IMR-90 (cell line): ENCODE measurements around the gene NANOGP8. TPM values are rescaled to one million over a fixed set of nuclear protein-coding genes. Genes with fewer than 3 reads are reported as not detected.

ENCODE experiments used
- ATAC-seq: fragments of 200-7000 bp; cut with Tn5 transposase; 2 replicates; pipeline ENCODE4 v1.9.1; 2020; ENCODE audit warnings: low read depth, mild to moderate bottlenecking, moderate library complexity
- BruUV-seq: library from RNA; stranded (reverse); fragments of 400-500 nt; replicated peaks from 2 replicates; lab custom pipeline; 2021; lab: Mats Ljungman, UMichigan
- CTCF ChIA-PET: fragments of 300-600 bp; formaldehyde crosslinking; extraction: SDS; loops from one replicate; lab custom pipeline; 2021; ENCODE audit warnings: antibody characterized with exemption; lab: Yijun Ruan, JAX
- POLR2A ChIA-PET: fragments of 300-600 bp; sonication (Branson Sonifier 250); formaldehyde crosslinking; loops from one replicate; lab custom pipeline; 2022; ENCODE audit warnings: antibody characterized with exemption; ENCODE audit not compliant: unreplicated experiment; lab: Charles Lee
- DNase-seq: peaks from one replicate; pipeline ENCODE4 v3.0.0; 2013
- H2AFZ ChIP-seq: replicated peaks from 2 replicates; pipeline ENCODE3; 2013; ENCODE audit warnings: low read length, mild to moderate bottlenecking; ENCODE audit not compliant: poor library complexity
- H2AK5ac ChIP-seq: 2 replicates; pipeline ENCODE4 v1.6.1; 2013; ENCODE audit warnings: low read depth, low read length, inconsistent platforms
- H2AK9ac ChIP-seq: replicated peaks from 2 replicates; pipeline ENCODE3; 2013; ENCODE audit warnings: mild to moderate bottlenecking, low read depth, low read length, moderate library complexity; ENCODE audit not compliant: poor library complexity
- H2BK120ac ChIP-seq: 2 replicates; pipeline ENCODE4 v1.6.1; 2013; ENCODE audit warnings: low read depth, low read length, inconsistent platforms
- H2BK15ac ChIP-seq: 3 replicates; pipeline ENCODE4 v1.6.1; 2013; ENCODE audit warnings: low read depth, low read length, inconsistent platforms
- H2BK20ac ChIP-seq: 2 replicates; pipeline ENCODE4 v1.6.1; 2013; ENCODE audit warnings: low read depth, mild to moderate bottlenecking, inconsistent platforms, low read length, moderate library complexity
- H2BK5ac ChIP-seq: 2 replicates; pipeline ENCODE4 v1.6.1; 2013; ENCODE audit warnings: mild to moderate bottlenecking, low read depth, low read length, inconsistent platforms; ENCODE audit not compliant: poor library complexity, severe bottlenecking
- H3K14ac ChIP-seq: replicated peaks from 2 replicates; pipeline ENCODE4 v1.6.1; 2013; ENCODE audit warnings: low read depth, low read length, inconsistent platforms
- H3K18ac ChIP-seq: 2 replicates; pipeline ENCODE4 v1.6.1; 2013; ENCODE audit warnings: low read depth, low read length, control low read depth
- H3K23ac ChIP-seq: 2 replicates; pipeline ENCODE4 v1.6.1; 2013; ENCODE audit warnings: low read depth, low read length, inconsistent platforms
- H3K27ac ChIP-seq: 2 replicates; pipeline ENCODE4 v1.5.1; 2013; ENCODE audit warnings: mild to moderate bottlenecking, control low read depth, low read length; ENCODE audit not compliant: insufficient read depth
- H3K27me3 ChIP-seq: 2 replicates; pipeline ENCODE4 v1.6.1; 2013; ENCODE audit warnings: low read length; ENCODE audit not compliant: control insufficient read depth, insufficient read depth
- H3K36me3 ChIP-seq: 2 replicates; pipeline ENCODE4 v1.6.1; 2013; ENCODE audit warnings: low read length, mixed read lengths; ENCODE audit not compliant: control insufficient read depth, insufficient read depth
- H3K4ac ChIP-seq: 2 replicates; pipeline ENCODE4 v1.6.1; 2013; ENCODE audit warnings: low read depth, low read length, inconsistent platforms
- H3K4me1 ChIP-seq: 2 replicates; pipeline ENCODE4 v1.6.1; 2013; ENCODE audit warnings: low read length, mixed read lengths; ENCODE audit not compliant: control insufficient read depth, insufficient read depth
- H3K4me2 ChIP-seq: 2 replicates; pipeline ENCODE4 v1.6.1; 2013; ENCODE audit warnings: low read depth, mild to moderate bottlenecking, control low read depth, low read length, moderate library complexity
- H3K4me3 ChIP-seq: 2 replicates; pipeline ENCODE4 v1.5.1; 2013; ENCODE audit warnings: low read depth, mild to moderate bottlenecking, control low read depth, low read length, moderate library complexity; ENCODE audit not compliant: insufficient read depth
- H3K56ac ChIP-seq: 2 replicates; pipeline ENCODE4 v1.6.1; 2013; ENCODE audit warnings: low read length, inconsistent platforms; ENCODE audit not compliant: insufficient read depth; ENCODE audit errors: extremely low read depth
- H3K79me1 ChIP-seq, 2 experiments: 2 replicates each; pipeline ENCODE4 v1.6.1; 2013; ENCODE audit warnings: low read length in 2 of 2, inconsistent platforms in 1 of 2, low read depth in 1 of 2
- H3K9ac ChIP-seq: 2 replicates; pipeline ENCODE4 v1.6.1; 2013; ENCODE audit warnings: low read depth, low read length, control low read depth
- H3K9me1 ChIP-seq: 2 replicates; pipeline ENCODE4 v1.6.1; 2013; ENCODE audit warnings: low read length, inconsistent platforms; ENCODE audit not compliant: insufficient read depth
- H3K9me3 ChIP-seq: 2 replicates; pipeline ENCODE4 v1.6.1; 2013; ENCODE audit warnings: low read length; ENCODE audit not compliant: control insufficient read depth, insufficient read depth
- H4K20me1 ChIP-seq: 2 replicates; pipeline ENCODE4 v1.6.1; 2013; ENCODE audit warnings: low read length, inconsistent platforms; ENCODE audit not compliant: insufficient read depth
- H4K5ac ChIP-seq: 2 replicates; pipeline ENCODE4 v1.6.1; 2013; ENCODE audit warnings: mild to moderate bottlenecking, low read depth, low read length, control low read depth
- H4K8ac ChIP-seq, 2 experiments: 2 replicates each; pipeline ENCODE4 v1.6.1; 2013; ENCODE audit warnings: low read depth in 2 of 2, low read length in 2 of 2, control low read depth in 1 of 2, inconsistent platforms in 1 of 2
- H4K91ac ChIP-seq: 2 replicates; pipeline ENCODE4 v1.6.1; 2013; ENCODE audit warnings: low read depth, low read length, inconsistent platforms; ENCODE audit not compliant: insufficient read depth
- BHLHE40 ChIP-seq: fragments of 150-350 bp; IDR thresholded peaks from 2 replicates; pipeline ENCODE4 v1.6.1; 2016; ENCODE audit warnings: mild to moderate bottlenecking, low read depth, low read length
- CEBPB ChIP-seq: IDR thresholded peaks from 2 replicates; pipeline ENCODE4 v1.6.1; 2012; ENCODE audit warnings: low read depth, low read length, improper control_type of control experiment
- CHD1 ChIP-seq: IDR thresholded peaks from 2 replicates; pipeline ENCODE4 v1.6.1; 2012; ENCODE audit warnings: low read depth, low read length, improper control_type of control experiment
- CTCF ChIP-seq: conservative IDR thresholded peaks from 2 replicates; pipeline ENCODE4 v1.5.1; 2012; ENCODE audit warnings: mild to moderate bottlenecking, low read depth, low read length, improper control_type of control experiment
- ELK1 ChIP-seq: fragments of 150-350 bp; IDR thresholded peaks from 2 replicates; pipeline ENCODE4 v1.6.1; 2016; ENCODE audit warnings: low read depth, mild to moderate bottlenecking, low read length, moderate library complexity, borderline replicate concordance
- MAZ ChIP-seq: IDR thresholded peaks from 2 replicates; pipeline ENCODE4 v1.6.1; 2012; ENCODE audit warnings: low read depth, mild to moderate bottlenecking, low read length, improper control_type of control experiment, moderate library complexity, borderline replicate concordance
- NFE2L2 ChIP-seq: fragments of 150-350 bp; IDR thresholded peaks from 2 replicates; pipeline ENCODE4 v1.6.1; 2016; ENCODE audit warnings: low read depth, mild to moderate bottlenecking, low read length
- POLR2A ChIP-seq: IDR thresholded peaks from 2 replicates; pipeline ENCODE4 v1.6.1; 2012; ENCODE audit warnings: mild to moderate bottlenecking, low read depth, low read length
- RAD21 ChIP-seq: IDR thresholded peaks from 2 replicates; pipeline ENCODE4 v1.6.1; 2012; ENCODE audit warnings: low read length, improper control_type of control experiment
- RCOR1 ChIP-seq: IDR thresholded peaks from 2 replicates; pipeline ENCODE4 v1.6.1; 2012; ENCODE audit warnings: mild to moderate bottlenecking, low read length, improper control_type of control experiment; ENCODE audit not compliant: insufficient replicate concordance
- RFX5 ChIP-seq: IDR thresholded peaks from 2 replicates; pipeline ENCODE4 v1.8.0; 2012; ENCODE audit warnings: low read depth, mild to moderate bottlenecking, low read length, moderate library complexity
- SMC3 ChIP-seq: fragments of 150-350 bp; IDR thresholded peaks from 2 replicates; pipeline ENCODE4 v1.6.1; 2016; ENCODE audit warnings: low read depth, mild to moderate bottlenecking, antibody characterized with exemption, low read length, moderate library complexity
- WGBS, 2 experiments: methylation state at CpG; one replicate each; pipeline versions ENCODE4 v1.1.5 to v1.1.7; 2013; ENCODE audit warnings: missing lambda C conversion rate in 2 of 2; ENCODE audit not compliant: insufficient read length in 1 of 2; ENCODE audit errors: extremely low coverage in 2 of 2; 5-methylcytosine and 5-hydroxymethylcytosine counted together
- dilution Hi-C: fragments of 300-500 bp; cut with HindIII; formaldehyde crosslinking; loops from one replicate; pipeline ENCODE4 v1.14.3; 2018; ENCODE audit warnings: low sequenced_read_pairs; ENCODE audit not compliant: unreplicated experiment
- in situ Hi-C: fragments of 300-500 bp; cut with MboI; formaldehyde crosslinking; loops from 3 replicates; pipeline ENCODE4 v1.14.3; 2019; ENCODE audit warnings: low sequenced_read_pairs, inconsistent platforms, mixed read lengths
- intact Hi-C: fragments of 100-400 bp; cut with micrococcal nuclease; formaldehyde crosslinking; loops from 2 replicates; pipeline ENCODE4 v1.10.0; 2022
- polyA plus RNA-seq, 3 experiments: library from polyadenylated mRNA; depleted of rRNA; stranded (reverse); fragments of >200 nt; gene quantifications; 2 replicates each; pipeline ENCODE4 v1.2.3, GENCODE V29; 2012; ENCODE audit warnings: low replicate concordance in 1 of 3
- total RNA-seq: library from RNA; depleted of rRNA; stranded (reverse); fragments of >200 nt; gene quantifications from 2 replicates; pipeline ENCODE4 v1.2.3, GENCODE V29; 2012

NANOGP8 gene
- total and polyA plus RNA-seq, 2 of the 4 experiments (the other 2 are of a cell fraction) = not detected

DNA sequence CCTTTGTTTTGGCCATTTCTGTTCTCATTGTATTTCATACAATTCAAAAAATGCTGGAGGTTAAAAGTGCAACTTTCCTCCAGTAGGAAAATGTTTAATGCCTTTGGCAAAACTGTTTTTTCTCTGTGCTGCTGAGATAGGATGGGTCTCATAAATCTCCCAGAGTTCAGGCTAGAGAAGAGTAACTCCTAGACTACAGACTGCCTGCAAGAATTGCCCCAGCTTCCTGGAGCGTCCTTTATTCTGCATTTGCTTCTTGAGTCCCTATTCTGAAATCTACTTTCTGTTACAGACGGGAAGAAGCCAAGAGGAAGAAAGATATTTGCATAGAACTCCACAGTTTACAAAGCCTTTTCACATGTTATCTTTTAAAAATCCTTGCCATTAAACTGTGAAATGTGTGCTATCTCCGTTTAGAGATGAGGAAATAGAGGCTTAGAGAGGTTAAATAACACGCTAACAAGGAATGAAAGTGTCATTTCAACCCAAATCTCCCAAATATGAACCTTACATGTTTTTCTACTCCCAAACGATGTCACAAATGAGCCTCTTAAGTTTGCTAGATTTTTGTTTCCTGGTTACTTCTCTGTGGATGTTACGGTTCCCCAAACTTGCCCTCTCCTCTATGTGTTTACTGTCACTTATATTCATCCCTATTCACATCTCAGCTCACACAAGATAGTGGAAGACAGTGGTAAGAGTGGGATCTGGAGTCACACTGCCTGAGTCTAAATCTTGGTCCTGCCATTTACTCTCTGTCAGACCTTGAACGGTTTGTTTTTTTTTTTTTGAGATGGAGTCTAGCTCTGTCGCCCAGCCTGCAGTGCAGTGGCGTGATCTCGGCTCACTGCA lies 17.4 kb downstream of the NANOGP8 start (continued):
- TF ChIP-seq NFE2L2 (no peak), RFX5 (no peak)

- Histone ChIP-seq H2AK9ac (no peak overlapping the region), H3K14ac (no peak overlapping the region), H2AK5ac (no peak overlapping the region), H4K8ac (no peak overlapping the region), H3K18ac (no peak overlapping the region), H2BK120ac (no peak overlapping the region), H4K20me1 (no peaks in the 10 kb centered on the region), H4K5ac (no peak overlapping the region), H3K4me3 (no peak overlapping the region), H3K27ac (no peak overlapping the region), H3K4me2 (no peak overlapping the region), H3K23ac (no peak overlapping the region), H3K56ac (no peak overlapping the region), H3K4me1 (peaks cover 2% of the 10 kb centered on the region; the same call in 1 of the 2 replicates), H2BK5ac (no peak overlapping the region), H4K91ac (no peak overlapping the region), H2BK15ac (no peak overlapping the region), H3K27me3 (no peaks in the 10 kb centered on the region), H3K4ac (no peak overlapping the region), H3K9ac (no peak overlapping the region), H3K36me3 (no peaks in the 10 kb centered on the region), H3K9me3 (no peaks in the 10 kb centered on the region), H2BK20ac (no peak overlapping the region), H3K79me1 (no peaks in the 10 kb centered on the region), H3K9me1 (no peaks in the 10 kb centered on the region), H2AFZ (no peak overlapping the region)
- in situ Hi-C loops = no loop called here
- ChIA-PET CTCF (no interaction called here), POLR2A (no interaction called here)
- 83% methylated on average over 1 of the region's 4 CpGs; no CpG with 5 or more reads in 1 of the 2 experiments for WGBS, 2 experiments
- intact Hi-C loops = loop anchor here (5.0 kb wide), 1 partner anchor 79 kb away; the partner anchor contains the start of gene ZNF770
- TF ChIP-seq CEBPB = no peak
- TF ChIP-seq SMC3 = no peak
- TF ChIP-seq BHLHE40 = no peak
- no peak for TF ChIP-seq CHD1
- no peak for TF ChIP-seq RAD21
- no peak for TF ChIP-seq RCOR1
- TF ChIP-seq RFX5 = no peak
- TF ChIP-seq CTCF = no peak
- no peak for TF ChIP-seq NFE2L2
- no peak for TF ChIP-seq POLR2A
- no peak for TF ChIP-seq MAZ
- TF ChIP-seq ELK1 = no peak
- dilution Hi-C loops = no loop called here
- no peak for DNase-seq
- no peak for ATAC-seq
- no TSS peak for BruUV-seq
Observed at GRCh38 chr15:35066094-35066493, 19.0 kb downstream of the NANOGP8 start.
